Activated T-cell treated with anti-CD3 and anti-CD28 coated beads, Interleukin-2, amount 50 U/mL, for 1 hour (primary cell): ENCODE measurements around the gene ARF3.

ENCODE experiments used
- DNase-seq: peaks from one replicate; pipeline ENCODE4 v3.0.0-alpha.2; 2020

Gene ARF3

DNA sequence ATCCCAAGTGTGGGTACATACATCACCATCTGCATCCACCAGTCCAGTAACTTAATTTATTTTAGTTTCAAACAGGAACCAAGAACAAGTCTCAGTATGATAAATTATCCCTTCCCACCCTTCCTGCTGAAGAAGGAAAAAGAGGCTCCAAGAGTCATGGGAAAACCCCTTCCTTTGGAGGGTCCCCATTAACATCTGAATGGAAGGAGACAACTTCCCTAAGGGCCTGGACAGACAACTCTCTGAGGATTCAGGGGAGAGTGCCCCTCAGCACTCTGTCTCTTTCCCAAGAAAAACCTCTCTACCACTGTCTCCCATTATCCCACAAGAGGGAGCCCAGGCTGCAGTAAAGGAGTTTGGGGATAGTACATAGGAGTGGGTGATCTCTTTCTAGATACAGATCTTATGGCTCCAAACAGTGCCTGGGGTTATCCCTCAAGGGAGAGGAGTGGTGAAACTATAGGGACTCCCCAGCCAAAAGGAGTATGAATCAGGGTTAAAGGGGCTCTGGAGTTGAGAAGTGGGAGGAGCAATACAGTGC is 8.1 kb upstream of the ARF3 start:
- DNase-seq = no peak

DNA sequence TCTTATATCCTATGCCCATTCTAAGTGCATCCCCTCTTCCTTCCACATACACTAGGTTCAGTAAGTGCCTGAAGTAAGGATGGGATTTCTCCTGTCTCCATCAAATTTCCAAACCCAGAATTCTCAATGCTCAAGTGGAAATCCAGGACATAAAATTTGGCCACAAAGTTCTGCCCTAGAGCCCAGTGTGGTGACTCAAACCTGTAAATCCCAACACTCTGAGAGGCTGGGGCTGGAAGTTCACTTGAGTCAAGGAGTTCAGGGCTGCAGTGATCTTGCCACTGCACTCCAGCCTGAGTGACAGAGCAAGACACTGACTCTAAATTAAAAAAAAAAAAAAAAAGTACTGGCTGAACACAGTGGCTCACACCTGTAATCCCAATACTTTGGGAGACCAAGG is 4.5 kb upstream of the ARF3 start:
- no peak for DNase-seq

DNA sequence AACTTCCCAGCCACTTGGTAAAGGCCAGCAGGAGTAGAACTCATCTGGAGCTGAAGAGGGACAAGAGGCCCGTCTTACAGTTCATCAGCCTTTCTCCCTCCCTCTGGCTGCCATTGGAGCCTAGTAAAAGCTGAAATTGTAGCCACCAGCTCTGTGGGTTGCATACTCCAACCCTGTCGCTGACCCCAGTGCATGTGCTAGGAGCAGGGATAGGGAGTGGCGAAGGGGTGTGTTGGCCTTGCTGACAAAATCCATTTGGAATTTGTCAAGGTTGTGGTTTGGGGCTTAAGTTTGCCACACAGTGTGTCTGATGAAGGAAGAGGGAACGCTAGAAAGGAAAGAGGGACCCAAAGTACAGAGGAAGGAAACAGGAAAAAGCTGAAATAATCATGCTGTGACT is 4.0 kb upstream of the ARF3 start:
- no peak for DNase-seq

DNA sequence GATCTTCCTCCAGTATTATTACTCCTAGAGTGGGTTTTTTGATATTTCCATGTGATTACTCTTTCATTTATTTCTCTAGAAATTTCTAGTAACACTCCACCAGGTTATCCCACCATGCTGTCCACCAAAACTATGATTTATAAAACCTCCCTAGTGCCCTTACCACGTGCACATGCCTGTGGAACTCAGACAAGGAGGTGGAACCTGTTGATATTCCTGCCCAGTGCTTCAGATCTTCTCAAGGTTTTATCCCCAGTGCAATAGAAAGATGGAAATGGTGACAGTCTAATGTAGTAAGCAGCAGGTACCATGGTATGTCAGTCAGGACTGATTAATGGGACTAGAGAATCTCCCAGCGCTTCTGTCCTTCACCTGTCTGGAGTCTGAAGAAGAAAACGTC is 3.5 kb upstream of the ARF3 start:
- no peak for DNase-seq

GRCh38 chr12:48958049-48958388 is 732 bp upstream of the ARF3 start:
- DNase-seq = no peak

- no peak for DNase-seq
Observed at GRCh38 chr12:48956279-48957140, 777 bp downstream of the ARF3 start.

GRCh38 chr12:48954841-48955501 is 2.3 kb downstream of the ARF3 start:
- no peak for DNase-seq

GRCh38 chr12:48954061-48954460 is 3.2 kb downstream of the ARF3 start:
- no peak for DNase-seq

GRCh38 chr12:48952691-48953090 is 4.6 kb downstream of the ARF3 start:
- DNase-seq = no peak

DNA sequence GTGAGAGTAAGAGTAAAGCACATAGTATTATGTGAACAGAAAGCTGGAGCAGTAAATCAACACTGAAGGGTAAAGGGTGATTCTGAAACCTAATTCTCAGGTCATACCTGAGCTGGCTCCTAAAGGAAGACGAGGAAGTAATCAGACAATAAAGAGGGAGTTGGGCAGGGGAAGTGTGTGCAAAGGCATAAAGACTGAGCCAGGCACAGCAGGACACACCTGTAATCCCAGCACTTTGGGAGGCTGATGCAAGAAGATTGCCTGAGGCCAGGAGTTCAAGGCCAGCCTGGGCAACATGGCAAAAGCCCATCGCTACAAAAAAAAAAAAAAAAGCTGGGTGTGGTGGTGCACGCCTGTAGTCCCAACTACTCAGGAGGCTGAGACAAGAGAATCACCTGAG is 9.6 kb downstream of the ARF3 start:
- DNase-seq = no peak

- DNase-seq = no peak
Observed at GRCh38 chr12:48946943-48947342, 10.3 kb downstream of the ARF3 start.

- no peak for DNase-seq
Observed at GRCh38 chr12:48946205-48946604, 11.1 kb downstream of the ARF3 start.

DNA sequence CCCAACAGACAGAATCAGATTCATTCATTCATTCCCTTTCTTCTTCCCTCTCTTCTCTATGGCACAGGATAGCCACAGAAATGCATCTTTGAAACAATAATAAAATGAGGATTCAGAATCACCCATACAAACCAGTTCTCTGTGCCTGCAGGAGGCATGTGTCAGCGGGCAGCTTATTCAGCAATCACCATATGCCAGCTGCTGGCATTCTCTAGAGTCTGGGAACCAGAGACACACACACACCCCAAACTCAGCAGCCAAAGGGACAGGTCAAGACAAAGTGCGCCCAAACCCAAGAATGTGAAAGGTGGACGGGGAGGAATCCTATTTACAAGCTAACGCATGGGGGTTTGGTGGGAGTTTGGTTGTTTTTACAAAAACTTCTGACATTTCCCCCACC is 14.1 kb downstream of the ARF3 start:
- no peak for DNase-seq

DNA sequence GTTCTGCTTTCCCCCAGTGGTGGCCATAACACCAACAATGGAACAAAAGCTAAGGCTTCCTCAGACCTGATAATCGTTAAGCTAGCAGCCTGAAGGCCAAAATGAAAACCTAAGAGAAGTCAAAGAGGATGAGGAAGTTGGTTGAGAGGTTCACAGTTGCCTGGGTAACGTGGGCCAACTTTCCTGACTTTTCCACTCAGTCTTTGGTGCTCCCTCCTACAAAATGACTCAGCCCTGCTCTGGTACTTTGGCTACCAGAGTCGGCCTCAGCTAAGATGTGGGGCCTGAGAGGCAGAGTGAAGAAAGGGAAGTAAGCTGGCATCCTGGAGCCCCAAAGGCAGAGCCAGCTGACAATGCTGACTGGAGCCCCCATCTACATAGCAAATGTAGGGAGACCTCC is 17.1 kb downstream of the ARF3 start:
- DNase-seq = no peak

- no peak for DNase-seq
Observed at GRCh38 chr12:48938805-48939204, 18.5 kb downstream of the ARF3 start.

GRCh38 chr12:48937170-48937569 is 20.1 kb downstream of the ARF3 start:
- DNase-seq = no peak

DNA sequence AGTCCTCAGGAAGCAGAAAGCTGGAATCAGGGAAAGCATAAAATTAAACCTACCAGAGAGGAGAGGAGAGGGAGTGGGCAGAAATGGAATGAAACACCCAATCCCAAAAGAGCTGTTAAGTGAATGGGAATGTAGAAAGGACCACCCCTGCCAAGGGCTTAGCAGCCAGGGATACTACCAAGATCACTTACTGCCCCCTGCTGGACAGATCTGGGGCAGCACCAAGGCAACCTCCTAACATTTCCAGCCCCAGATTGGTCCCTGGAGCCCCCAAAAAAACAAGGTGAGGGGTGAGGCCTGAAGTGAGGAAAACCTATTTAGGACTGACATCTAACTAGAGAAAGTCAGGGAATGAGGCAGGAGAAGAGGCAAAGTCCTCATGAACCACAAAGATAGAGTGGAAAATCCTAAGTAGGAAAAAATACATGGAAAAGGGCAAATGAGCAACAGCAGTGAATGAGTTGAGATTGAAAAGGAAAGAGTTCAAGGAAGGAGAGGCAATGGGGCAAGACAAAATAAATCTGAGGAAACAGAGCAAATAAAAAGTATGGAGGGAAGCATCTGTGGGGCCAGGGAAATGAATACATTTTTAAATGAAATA is 20.8 kb downstream of the ARF3 start:
- DNase-seq = peak; percentile 87

DNA sequence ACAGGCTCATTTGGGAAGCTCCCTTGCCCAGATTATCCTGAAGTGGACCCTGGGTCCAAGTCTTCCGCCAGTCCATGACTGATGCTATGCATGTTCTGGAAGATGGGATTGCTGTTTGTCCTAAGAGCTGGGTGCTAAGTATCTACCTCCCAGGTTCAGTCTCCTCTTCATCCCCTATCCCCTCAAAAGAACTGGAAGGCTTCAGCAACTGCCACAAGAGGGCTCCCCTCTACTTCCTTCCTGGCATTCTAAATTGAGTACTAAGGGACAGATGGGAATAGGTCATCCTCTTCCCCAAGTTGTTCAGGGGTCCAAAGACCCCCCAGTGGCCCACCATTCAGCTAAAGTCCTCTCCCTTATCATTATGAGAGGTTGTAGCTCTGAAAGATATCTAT is 23.0 kb downstream of the ARF3 start:
- DNase-seq = no peak

- no peak for DNase-seq
Observed at GRCh38 chr12:48933664-48934311, 23.5 kb downstream of the ARF3 start.

GRCh38 chr12:48932878-48933277 is 24.4 kb downstream of the ARF3 start:
- DNase-seq = no peak

DNA sequence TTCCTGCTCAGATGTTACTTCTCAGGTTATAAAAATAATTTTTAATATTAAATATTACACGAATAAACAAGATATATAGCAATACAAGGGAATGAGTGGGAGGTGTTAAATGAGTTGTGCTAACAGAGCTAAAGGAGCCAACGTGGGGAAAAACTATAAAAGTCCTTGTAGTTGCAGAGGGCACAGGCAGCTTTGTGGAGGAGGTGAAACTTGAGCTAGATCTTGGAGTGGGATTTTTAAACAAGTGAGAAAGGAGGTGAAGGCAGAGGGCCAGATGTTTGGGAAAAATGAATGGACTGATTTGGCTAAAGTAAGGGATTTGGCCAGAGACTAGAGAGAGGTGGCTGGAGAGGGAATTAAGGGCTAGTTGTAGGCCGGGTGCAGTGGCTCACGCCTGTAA is 26.8 kb downstream of the ARF3 start:
- no peak for DNase-seq

- no peak for DNase-seq
Observed at GRCh38 chr12:48929551-48929950, 27.7 kb downstream of the ARF3 start.

DNA sequence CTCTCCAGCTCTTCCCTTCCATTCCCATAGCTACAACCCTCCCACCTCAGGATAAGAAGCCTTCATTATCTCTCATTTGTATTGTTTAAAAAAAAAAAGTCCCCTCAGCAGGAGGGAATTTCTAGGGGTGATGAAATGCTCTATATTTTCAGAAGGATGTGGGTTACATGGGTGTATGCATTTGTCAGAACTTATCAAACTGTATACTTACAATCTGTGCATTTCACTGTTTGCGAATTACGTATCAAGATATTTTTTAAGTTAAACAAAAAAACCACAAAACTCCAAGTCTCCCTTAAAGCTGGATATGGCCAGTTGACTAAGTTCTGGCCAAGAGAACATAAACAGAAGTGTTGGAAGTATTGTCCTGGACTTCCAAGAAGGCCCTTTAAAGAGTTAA is 30.0 kb downstream of the ARF3 start:
- no peak for DNase-seq
